IPS-NIHi11 (cell line): ENCODE data around the gene NRP1.

Experiments
- DNase-seq: peaks from one replicate; pipeline ENCODE4 v3.0.0; 2012; ENCODE audit warnings: mixed read lengths, low spot score

The NRP1 gene

GRCh38 chr10:33260403-33261149, 73.9 kb downstream of the NRP1 start:
- no peak for DNase-seq

GRCh38 chr10:33258967-33259366, 75.5 kb downstream of the NRP1 start:
- no peak for DNase-seq

DNA sequence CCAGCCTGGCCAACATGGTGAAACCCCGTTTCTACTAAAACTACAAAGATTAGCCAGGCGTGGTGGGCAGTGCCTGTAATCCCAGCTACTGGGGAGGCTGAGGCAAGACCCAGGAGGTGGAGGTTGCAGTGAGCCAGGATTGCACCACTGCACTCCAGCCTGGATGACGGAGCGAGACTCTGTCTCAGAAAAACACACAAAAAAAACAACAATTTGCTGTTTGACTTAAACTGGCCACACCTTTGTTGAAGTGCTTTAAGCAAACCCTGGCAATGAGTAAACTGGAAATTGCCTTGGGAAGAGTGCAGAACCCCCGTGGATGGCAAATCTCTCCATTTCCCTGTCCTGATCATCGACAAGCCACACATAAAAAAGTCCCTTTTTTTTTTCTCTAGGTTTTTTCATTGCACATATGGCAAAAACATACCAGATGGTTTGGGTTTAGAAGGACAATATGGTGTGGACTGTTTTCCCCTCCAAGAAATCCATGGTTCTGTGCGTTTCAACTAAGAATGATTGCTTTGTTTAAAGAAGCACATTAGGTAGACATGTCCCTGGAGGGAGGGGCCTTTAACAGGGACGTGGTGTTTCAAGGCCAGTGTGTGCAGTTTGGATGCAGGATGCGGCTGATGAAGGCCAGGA, 76.9 kb downstream of the NRP1 start:
- no peak for DNase-seq

GRCh38 chr10:33256458-33256857, 78.0 kb downstream of the NRP1 start:
- DNase-seq = no peak

GRCh38 chr10:33254556-33255160, 79.8 kb downstream of the NRP1 start:
- DNase-seq = no peak

DNA sequence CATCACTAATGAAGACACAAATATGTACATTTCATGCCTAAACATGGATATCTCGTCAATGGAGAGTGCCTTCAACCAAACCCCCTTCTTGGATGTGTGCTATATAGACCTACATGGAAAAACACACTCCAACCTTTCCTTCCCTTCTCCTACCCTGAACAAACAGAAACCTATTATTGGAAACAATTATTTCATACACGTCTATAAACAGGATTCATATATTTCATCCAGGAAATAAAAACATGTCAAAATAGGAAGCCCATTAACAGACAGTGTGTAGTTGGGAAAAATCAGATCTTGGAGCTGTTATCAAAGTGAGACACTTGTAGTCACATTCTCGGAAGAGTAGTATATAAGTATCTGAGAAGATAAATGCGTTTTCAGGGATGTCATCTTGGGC, 81.1 kb downstream of the NRP1 start:
- DNase-seq = no peak

- DNase-seq = no peak
These were observed 81.7 kb downstream of the NRP1 start for GRCh38 chr10:33252794-33253203.

DNA sequence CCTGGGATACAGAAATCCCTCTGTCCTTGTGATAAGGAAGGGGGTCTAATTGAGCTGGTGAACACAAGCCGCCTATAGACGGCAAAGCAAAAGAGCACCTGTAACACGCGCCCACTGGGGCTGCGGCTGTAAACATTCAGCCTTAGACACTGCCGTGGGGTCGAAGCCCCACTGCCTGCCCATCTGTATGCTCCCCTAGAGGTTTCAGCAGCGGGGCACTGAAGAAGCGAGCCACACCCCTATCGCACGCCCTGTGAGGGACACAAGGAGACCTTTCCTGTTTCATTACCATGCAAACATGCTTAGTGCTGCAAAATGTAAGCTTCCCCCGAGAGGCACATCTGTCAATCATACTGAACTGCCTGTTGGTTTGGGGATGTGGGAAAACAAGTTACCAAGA, 82.1 kb downstream of the NRP1 start:
- no peak for DNase-seq

DNA sequence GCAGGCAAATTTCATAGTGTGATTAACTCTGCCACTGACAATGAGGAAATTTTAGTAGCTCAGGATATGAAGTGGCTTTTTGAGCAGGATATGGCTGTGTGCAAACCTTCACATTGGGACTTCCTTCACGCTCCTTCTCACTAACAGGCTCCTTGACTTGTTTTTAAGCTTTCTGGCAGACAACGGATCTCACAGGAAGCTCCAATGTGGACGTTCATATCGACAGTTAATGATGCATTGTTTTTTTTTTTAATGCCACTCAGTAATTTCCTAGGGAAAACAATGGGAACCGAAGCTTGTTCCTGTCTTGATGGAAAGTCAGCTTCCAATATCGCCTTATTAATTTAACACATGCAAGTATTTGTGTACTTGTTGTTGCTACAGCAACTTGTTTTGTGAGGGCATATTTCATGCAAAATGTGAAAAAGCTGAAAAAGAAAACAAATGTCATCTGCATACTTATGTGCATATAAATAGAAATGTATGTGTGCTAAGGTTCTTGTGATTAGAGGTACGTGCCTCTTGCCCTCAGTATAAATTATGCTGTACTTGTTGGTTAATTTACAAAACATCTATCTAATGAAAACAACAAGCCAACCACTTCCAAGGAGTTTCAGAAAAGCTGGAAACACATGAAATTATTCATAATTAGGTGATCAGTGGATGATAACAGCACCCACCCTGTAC, 84.7 kb downstream of the NRP1 start:
- no peak for DNase-seq

DNA sequence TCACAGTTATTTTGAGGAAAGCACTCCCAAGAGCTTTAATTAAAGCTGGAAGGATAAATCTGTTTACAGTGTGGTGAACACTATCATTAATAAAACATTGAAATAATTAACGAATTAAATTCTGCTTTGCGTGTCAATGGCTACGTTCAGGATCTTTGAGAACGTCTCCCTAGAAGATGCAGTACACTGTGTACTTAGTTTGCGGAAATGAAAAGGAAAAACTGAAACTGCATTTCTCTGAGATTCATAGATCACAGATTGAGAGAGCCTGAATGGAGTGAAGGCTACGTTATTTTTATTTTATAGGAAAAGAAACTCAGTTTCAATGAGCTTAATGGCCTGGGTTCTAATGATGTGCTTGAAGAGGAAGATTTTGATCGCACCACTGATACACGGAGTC, 85.3 kb downstream of the NRP1 start:
- no peak for DNase-seq

GRCh38 chr10:33248638-33249037, 85.8 kb downstream of the NRP1 start:
- DNase-seq = no peak

DNA sequence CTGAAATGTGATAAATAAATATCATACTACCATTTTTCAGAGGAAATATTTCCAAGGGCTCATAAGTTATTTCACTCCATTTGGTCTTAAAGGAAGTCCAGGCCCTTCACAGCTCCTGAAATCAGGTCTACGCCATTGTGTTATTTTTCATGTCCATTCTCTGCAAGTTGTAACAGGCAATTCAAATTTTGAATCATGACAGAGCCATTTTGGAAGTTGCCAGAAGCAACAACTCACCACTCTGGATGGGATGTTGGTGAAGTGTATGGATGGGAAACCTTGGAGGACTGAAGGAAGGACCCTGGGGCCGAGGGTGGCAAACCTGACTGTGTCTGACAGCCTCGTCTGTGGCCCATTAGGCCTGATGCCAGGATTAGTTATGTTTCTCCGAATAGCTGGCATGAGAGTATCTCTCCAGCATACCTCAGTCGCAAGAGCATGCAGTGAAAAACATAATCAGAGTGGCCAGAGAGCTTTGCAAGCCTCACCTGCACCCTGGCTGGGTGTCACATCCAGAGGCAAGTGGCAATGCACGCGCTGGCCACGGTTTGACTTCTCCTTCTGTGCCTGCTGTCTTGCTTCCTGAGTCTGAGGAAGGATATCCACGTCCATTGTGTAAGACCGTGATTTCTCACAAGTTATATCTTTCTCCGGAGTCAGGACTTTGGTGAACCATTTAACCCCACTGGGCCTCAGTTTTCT, 87.1 kb downstream of the NRP1 start:
- DNase-seq = no peak

DNA sequence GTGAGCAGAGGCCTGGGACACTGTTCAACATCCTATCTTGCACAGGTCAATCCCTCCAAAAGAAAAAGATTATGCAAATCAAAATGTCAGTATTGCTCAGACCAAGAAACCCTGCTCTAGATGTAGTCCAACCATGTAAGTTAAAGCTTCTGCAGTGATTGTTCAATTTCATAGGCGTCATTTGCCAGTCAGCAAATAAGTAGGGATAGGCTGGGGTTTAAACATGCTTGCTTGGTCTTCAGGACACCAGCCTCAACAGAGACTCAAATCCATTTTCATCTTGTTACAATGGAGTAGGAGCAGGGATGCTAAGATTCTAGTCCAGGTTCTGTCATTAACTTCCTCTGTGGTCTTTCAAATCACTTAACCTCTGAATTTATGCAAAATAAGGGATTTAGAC, 89.1 kb downstream of the NRP1 start:
- DNase-seq = no peak

DNA sequence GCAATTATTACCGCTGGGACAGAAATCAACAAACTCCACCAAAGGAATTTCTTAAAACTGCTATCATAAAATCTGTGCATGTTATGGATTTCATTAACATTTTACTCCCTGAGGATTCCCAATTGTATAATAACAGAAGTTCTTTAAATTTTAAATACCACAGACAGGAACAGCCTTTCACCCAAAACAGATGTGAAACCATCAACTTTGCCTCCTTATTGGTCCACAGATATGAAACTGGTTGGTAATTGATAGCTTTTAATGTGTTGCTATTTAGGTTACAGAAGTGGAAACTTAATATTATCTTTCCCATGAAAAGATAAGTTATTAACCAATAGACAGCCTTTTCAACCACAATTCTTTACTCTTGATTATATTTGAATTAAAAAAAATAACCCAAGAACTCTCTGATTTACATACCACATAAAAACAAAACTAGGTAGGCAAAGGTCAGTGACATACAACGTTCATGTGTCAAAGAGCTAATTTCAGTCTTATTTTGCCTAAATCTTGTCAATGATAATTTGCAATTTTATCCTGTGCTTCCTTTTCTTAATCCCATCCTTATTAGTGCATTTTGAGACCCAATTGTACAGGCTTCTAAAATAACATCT, 90.0 kb downstream of the NRP1 start:
- no peak for DNase-seq

DNA sequence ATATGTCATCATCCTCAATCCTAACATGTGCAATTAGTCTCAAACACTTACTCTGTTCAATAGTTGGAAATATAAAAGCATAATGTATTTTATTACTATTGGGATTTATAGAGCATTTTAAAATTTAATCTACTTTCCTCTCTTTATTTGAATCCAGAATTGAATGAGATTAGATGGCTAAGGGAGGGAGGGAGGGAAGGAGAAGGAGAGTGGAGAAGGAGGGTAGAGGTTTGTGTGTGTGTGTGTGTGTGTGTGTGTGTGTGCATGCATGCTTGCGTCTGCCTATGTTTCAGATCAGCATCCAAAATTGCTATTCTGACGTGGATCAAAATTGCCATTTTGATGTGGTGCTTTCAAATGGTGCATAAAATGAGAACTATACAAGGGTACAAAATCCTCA, 90.8 kb downstream of the NRP1 start:
- DNase-seq = no peak

DNA sequence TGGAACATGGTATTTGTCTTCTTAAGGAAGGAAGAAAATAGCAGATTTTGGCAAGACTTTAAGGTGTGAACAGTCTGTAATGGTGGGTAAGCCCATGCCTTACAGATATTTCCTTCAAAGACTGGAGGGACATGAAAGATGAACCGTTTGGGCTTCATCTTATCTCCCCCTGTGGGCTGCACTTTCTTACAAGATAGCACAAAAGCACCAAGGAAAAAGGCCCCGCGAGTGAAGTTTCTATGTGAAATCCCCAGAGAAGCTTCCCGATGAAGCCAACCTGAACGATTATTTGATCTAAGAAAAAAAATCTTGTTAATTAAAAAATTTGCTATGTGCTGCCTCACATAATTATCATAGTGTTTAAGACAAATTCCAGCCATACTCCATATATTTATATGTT, 91.5 kb downstream of the NRP1 start:
- DNase-seq = no peak

DNA sequence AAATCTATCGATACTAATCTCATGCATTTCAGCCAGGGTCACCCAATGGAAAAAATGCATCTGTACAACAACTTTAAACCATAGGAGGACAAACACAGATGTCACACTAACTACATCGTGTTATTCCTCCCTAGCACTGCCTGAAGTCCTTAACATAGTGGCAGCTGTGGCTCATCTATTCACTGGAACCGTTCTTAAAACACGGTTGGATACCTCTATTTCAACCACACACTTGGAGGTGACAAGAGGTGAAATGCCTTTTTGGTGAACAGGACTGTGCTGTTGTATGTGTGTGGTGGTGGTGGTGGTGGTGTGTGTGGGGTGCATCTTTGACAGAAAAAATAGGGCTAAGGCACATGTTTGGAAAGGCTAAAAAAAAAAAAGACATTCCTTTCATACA, 93.1 kb downstream of the NRP1 start:
- DNase-seq = no peak

GRCh38 chr10:33240931-33241330, 93.5 kb downstream of the NRP1 start:
- no peak for DNase-seq

- DNase-seq = no peak
These were observed 94.2 kb downstream of the NRP1 start for GRCh38 chr10:33240258-33240657.

DNA sequence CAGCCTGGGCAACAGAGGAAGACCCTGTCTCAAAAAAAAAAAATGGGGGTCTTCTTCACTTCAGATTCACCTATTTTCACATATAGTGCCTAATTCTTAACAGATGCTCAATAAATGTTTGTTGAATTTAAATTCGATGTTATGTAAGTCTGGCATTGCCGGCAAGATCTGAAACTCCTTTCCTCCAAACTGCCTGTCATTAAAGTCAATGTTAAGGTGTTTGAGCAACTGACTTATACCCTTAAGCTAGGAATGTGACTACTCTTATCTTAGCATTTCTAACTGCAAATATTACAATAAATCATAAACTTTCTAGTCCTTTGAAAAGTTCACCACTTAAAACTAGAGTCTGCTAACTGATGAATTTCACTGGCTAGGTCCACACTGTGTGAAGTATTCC, 95.2 kb downstream of the NRP1 start:
- DNase-seq = no peak

- DNase-seq = no peak
These were observed 95.8 kb downstream of the NRP1 start for GRCh38 chr10:33238643-33239042.
